ENCODE measurements around the gene PARP8.
"Not testable (repeated sequence)": the region's sequence is repeated elsewhere in the genome, so short reads cannot be mapped to it uniquely, and the experiment has no call there.

Gene PARP8

GRCh38 chr5:50666261-50667022, at the start of gene PARP8:
TSS of gene PARP8 (plus strand) at chr5:50666637. CDS start at chr5:50667096, 459 bp downstream.
- DNase-seq (ENCODE audit: low spot score), result peak; percentile 52

DNA sequence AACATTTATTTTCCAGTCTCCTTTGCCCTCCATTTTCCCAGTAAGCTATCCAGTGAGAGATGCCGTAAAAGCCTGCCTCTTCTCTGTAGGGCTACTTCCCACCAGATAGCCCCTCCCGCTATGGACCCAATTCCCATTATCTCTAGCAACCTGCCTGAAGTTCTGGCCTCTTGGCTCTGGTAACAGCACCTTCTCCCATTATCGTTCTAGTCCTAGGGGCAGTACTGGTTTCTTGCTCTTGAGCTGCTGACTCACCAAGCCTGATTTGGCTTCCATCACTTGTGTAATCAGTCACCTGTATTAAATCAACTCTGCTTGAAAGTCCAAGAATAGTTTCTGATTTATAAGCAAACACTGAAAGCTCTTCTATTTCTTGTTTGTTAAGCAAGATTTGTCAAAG, 42.8 kb upstream of the PARP8 start:
- DNase-seq (ENCODE audit: low spot score), result no peak

DNA sequence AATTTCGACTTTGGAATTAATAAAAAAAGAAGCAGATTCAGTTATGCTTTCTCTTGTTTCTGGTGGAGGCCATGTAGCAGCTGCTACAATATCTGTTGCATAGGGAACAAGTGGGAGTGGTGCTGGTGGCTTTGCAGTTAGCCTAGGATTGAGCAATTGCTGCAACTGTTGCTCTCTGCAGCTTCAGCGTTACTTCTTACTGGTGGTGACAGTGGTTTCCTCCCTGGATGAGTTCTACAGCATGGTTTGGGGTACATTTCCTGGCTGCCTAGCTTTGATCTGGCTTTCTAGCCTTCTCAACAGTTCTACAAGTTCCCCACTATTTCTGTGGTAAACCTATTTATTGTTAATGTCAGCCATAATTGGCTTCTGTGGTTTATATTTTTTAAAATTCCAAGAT, 31.6 kb upstream of the PARP8 start:
- not testable (repeated sequence) for DNase-seq (ENCODE audit: low spot score)

- not testable (repeated sequence) for DNase-seq (ENCODE audit: low spot score)
These were observed 28.9 kb upstream of the PARP8 start for GRCh38 chr5:50637576-50637975.

DNA sequence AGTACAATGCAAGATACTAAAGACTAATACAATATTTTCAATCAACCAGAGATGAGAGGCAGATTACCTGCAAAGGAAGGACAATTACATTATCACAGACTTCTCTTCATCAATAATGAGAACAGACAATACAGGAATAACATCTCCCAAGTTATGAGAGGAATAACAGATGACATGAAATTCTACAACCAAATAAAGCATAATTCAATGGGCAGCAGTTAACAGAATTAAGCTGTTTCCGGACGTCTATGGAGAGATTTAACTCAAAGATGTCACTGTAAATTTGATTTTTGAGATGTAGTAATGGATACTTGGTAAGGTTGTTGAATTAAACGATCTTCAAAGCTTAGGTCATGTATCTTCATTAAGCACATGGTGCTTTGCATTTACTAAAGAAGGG, 19.8 kb upstream of the PARP8 start:
- DNase-seq (ENCODE audit: low spot score), result no peak

DNA sequence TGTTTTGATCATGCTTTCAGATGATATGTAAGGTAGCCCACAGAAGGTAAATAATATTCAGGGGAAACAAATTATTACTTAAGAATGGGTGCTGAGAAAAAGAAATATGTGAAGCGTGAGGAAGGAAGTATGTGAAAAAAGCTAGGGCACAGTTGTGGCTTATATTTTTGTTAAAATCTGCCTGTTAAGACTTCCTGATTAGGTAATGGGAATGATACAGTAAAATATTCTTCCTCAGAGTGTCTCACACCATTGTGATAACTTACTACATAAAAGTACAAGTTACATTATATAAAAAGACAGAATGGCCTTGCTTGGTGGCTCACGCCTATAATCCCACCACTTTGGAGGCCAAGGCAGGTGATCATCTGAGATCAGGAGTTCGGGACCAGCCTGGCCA, 18.7 kb upstream of the PARP8 start:
- no peak for DNase-seq (ENCODE audit: low spot score)

- no peak for DNase-seq (ENCODE audit: low spot score)
These were observed 12.5 kb upstream of the PARP8 start for GRCh38 chr5:50653946-50654345.

DNA sequence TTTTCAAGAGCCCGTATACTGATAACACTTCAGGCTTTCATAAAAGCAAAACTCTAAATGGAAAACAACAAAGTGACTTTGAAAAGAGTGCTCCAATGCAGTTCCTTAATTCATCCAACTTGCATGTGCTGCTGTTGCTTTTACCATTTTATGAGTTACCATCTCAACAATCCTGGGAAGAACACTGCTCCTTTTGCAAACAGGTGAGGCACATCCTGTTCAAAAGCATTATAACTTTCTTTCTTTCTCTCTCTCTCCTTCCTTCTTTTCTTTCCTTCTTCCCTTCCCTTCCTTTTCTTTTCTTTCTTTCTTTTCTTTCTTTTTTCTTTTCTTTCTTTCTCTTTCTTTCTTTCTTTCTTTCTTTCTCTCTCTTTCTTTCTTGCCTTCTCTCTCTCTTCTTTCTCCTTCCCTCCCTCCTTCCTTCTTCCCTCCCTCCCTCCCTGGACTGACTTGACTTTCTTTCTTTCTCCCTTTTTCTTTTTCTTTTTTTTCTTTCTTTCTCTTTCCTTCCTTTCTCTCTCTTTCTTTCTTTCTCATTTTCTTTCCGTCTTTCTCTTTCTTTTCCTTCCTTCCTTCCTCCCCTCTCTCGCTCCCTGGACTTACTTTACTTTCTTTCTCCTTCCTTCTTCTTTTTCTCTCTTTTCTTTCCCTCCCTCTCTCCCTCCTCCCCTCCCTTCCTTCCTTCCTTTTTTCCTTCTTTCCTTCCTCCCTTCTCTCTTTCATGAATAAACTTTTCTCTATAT, 11.2 kb upstream of the PARP8 start:
- DNase-seq (ENCODE audit: low spot score), result no peak

- DNase-seq (ENCODE audit: low spot score), result no peak
These were observed 10.6 kb upstream of the PARP8 start for GRCh38 chr5:50655810-50656205.

- no peak for DNase-seq (ENCODE audit: low spot score)
These were observed 9.4 kb upstream of the PARP8 start for GRCh38 chr5:50657044-50657443.

GRCh38 chr5:50658246-50658645, 8.2 kb upstream of the PARP8 start:
- no peak for DNase-seq (ENCODE audit: low spot score)

DNA sequence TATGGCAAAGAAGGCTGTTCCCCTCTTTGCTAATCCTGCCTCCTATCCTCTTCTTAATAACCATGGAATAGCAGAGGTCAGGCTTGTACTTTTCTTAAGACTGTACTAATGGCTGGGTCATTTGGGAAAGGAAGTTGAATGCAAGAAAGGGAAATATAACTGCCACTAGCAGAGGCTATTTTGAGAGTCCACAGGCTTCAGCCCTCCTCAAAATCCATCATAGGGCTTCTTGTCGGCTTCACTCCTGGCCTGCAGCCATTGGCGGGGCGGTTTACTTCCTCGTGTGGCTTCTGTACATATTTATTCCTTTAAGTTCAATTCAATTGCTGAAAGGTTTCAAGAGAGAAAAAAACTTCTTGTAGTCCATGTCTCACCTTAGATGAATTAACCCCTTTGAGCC, 2.8 kb upstream of the PARP8 start:
- no peak for DNase-seq (ENCODE audit: low spot score)

DNA sequence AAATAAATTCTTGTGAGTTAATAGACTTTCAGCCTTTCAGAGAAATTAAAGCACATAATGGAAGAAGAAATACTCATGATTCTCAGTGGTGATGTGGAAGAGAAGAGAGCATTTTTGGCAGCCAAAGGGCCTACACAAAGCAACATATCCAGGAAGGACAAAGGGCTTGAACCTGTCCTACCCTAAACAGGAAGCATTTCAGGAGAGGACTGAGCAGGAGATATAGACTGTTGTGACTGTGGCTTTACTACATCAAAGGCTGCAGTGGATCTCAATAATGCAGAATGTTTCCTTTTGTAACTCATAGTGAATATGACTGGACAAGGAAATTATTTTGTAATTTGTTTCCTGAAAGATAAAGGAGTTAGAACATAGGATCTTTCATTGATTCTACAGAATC, 1.3 kb upstream of the PARP8 start:
- no peak for DNase-seq (ENCODE audit: low spot score)

DNA sequence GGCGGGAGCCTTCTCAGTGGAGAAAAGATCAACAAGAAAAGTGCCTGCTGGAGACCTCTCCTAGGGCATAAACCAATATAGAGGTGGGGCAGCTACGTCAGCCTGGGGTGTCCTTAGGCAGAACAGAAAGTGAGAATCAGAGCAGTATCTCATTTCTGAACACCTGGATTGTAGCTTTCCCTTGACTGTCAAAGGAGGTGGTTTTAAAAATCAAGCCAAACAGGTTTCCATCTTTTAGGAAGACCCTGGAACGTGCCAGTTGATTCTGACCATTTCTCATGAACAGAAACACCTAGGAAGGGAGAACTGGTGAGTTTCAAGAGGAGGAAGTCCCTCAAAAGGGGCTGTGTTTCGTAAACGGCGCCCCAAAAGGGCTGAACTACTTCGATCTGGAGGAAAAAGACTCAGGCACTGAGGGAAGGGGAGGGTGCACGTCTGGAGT, 655 bp upstream of the PARP8 start:
- not testable (repeated sequence) for DNase-seq (ENCODE audit: low spot score)

DNA sequence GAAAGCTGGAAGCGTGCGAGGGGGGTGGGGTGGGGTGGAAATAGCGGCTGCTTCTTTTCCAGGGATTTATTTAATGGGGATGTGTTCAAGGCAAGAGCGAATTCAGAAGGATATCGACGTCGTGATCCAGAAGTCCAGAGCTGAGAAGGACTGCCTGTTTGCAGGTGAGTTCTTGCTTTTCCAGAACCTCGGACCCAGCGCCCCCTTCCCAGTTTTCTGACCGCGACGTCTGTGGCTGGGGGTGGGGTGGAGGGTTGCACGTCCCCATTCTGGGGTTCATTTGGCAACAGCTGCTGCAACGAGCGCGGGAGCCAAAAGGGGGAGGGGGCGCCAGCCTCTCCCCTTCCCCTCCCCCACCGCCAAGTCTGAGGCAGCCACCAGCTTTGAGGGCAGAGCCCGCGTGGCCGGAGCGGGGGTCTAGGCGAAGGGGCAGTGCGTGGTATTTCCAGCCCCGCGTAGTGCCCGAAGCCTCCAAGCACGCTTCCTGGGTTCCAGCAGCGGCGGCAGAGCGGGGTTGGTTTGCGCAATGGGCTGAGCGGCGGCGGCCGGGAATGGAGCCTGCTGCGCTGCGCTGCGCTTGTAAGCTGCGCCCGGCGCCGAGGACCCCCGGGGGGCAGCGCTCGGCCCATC, 701 bp downstream of the PARP8 start:
- peak; percentile 32 for DNase-seq (ENCODE audit: low spot score)

- DNase-seq (ENCODE audit: low spot score), result peak; percentile 45
These were observed 1.5 kb downstream of the PARP8 start for GRCh38 chr5:50667653-50668595.

- DNase-seq (ENCODE audit: low spot score), result not testable (repeated sequence)
These were observed 2.2 kb downstream of the PARP8 start for GRCh38 chr5:50668636-50669035.

- DNase-seq (ENCODE audit: low spot score), result no peak
These were observed 6.2 kb downstream of the PARP8 start for GRCh38 chr5:50672663-50673062.

DNA sequence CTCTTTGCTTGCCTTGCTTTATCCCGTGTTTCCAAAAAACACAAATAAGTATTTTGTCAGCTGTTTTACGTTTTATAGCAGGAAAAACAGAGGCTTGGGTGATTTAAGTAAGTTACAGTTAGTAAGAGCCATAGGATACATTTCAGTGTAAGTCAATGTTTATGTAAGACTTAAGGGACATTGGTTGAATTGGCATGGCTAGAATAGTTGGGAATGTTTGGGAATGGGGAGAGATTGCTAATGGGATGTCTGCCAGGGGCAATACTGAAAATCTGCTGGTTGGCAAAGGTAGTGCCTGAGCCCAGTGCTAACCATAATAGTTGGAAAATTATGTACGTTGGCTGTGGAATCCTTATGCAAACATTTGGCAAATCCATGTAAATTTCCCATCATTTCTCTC, 7.0 kb downstream of the PARP8 start:
- DNase-seq (ENCODE audit: low spot score), result not testable (repeated sequence)

DNA sequence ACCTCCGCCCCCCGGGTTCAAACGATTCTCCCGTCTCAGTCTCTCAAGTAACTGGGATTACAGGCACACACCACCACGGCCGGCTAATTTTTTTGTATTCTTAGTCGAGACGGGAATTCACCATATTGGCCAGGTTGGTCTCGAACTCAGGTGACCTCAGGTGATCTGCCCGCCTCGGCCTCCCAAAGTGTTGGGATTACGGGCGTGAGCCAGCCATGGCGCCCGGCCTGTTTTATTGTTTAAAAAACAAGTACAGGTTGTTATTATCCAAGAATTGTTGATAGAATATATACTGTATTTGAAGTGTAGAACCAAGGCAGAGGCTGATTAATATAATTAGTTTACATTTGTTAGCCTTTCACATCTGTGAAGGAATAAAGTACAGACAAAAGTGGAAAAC, 8.9 kb downstream of the PARP8 start:
- no peak for DNase-seq (ENCODE audit: low spot score)

GRCh38 chr5:50679554-50679953, 13.1 kb downstream of the PARP8 start:
- DNase-seq (ENCODE audit: low spot score), result not testable (repeated sequence)

GRCh38 chr5:50684721-50685120, 18.3 kb downstream of the PARP8 start:
- DNase-seq (ENCODE audit: low spot score), result no peak

Data from hepatic stellate cell (primary cell).